Measurements from ENCODE around the gene TBC1D9. TPM values are rescaled to one million over a fixed set of nuclear protein-coding genes. Genes with fewer than 3 reads are reported as not detected.

The TBC1D9 gene
- total RNA-seq, 1 donor from 2014 or later = 34.6 TPM

DNA sequence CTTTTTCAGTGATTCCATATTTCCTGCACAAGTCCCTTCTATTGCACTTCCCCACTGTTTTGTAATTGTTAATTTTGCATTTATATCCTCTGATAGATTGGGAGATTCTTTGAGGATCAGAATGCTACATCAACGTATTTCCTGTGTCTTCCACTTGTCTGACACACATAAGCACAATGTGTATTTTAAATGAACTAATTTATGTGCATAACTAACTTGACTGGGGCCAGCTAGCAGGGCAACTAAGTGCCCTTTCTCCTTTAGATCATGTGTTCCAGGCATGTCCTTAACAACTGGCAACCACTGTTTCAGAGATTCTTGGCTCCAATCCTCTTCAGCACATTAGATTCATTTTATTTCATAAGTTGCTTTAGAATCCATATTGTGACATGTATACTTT is 171.7 kb downstream of the TBC1D9 start:
- no peak for DNase-seq (ENCODE audit: low read depth)
- TF ChIP-seq, protein P1, sequence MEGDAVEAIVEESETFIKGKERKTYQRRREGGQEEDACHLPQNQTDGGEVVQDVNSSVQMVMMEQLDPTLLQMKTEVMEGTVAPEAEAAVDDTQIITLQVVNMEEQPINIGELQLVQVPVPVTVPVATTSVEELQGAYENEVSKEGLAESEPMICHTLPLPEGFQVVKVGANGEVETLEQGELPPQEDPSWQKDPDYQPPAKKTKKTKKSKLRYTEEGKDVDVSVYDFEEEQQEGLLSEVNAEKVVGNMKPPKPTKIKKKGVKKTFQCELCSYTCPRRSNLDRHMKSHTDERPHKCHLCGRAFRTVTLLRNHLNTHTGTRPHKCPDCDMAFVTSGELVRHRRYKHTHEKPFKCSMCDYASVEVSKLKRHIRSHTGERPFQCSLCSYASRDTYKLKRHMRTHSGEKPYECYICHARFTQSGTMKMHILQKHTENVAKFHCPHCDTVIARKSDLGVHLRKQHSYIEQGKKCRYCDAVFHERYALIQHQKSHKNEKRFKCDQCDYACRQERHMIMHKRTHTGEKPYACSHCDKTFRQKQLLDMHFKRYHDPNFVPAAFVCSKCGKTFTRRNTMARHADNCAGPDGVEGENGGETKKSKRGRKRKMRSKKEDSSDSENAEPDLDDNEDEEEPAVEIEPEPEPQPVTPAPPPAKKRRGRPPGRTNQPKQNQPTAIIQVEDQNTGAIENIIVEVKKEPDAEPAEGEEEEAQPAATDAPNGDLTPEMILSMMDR (IDR thresholded peaks at IDR 0.05; ENCODE audit: insufficient read depth, low read length, poor library complexity, severe bottlenecking) = no peak
- H3K27me3 ChIP-seq (ENCODE audit: control insufficient read depth, insufficient read depth, low read length) = peaks cover 10% of the 10 kb centered on the region

GRCh38 chr4:140581078-140581477 is 175.1 kb downstream of the TBC1D9 start:
- Histone ChIP-seq H3K36me3 (ENCODE audit: control insufficient read depth, insufficient read depth, low read length) (no peaks in the 10 kb centered on the region), H3K27me3 (ENCODE audit: control insufficient read depth, insufficient read depth, low read length) (peaks cover 16% of the 10 kb centered on the region), H3K4me3 (ENCODE audit: low read depth, low read length) (no peak overlapping the region)
- no peak for DNase-seq (ENCODE audit: low read depth)
- TF ChIP-seq, protein P1 (IDR thresholded peaks at IDR 0.05; ENCODE audit: insufficient read depth, low read length, poor library complexity, severe bottlenecking) = no peak

More for the DNA sequence above, 171.7 kb downstream of the TBC1D9 start:
- H3K36me3 ChIP-seq (ENCODE audit: control insufficient read depth, insufficient read depth, low read length) = no peaks in the 10 kb centered on the region
- H3K4me3 ChIP-seq (ENCODE audit: low read depth, low read length) = no peak overlapping the region

- Histone ChIP-seq H3K36me3 (ENCODE audit: control insufficient read depth, insufficient read depth, low read length) (no peaks in the 10 kb centered on the region), H3K27me3 (ENCODE audit: control insufficient read depth, insufficient read depth, low read length) (peaks cover 16% of the 10 kb centered on the region), H3K4me3 (ENCODE audit: low read depth, low read length) (no peak overlapping the region)
- TF ChIP-seq, protein P1 (IDR thresholded peaks at IDR 0.05; ENCODE audit: insufficient read depth, low read length, poor library complexity, severe bottlenecking) = no peak
- no peak for DNase-seq (ENCODE audit: low read depth)
Measured at GRCh38 chr4:140579278-140579677, 176.9 kb downstream of the TBC1D9 start.

DNA sequence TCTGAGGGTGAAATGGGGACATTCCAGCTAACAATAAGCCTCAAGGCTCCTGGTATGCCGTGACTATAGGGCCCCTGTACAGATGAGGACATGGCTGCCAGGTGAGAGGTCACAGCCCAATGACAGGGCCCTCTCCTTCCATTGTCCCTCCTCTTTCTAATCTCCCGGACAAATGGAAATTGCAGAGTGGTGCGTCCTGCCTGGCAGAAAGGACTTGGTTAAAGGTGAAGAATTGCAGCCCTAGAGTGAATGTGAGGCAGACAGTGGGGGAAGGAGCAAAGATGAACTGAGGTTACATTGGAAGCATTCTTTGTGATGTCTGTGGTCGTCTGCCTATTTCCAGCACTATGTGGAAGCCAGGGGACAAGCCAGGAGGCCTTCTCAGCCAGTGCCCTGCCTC is 180.7 kb downstream of the TBC1D9 start:
- no peaks in the 10 kb centered on the region for H3K36me3 ChIP-seq (ENCODE audit: control insufficient read depth, insufficient read depth, low read length)
- H3K4me3 ChIP-seq (ENCODE audit: low read depth, low read length) = no peak overlapping the region
- no peak for DNase-seq (ENCODE audit: low read depth)
- TF ChIP-seq, protein P1 (IDR thresholded peaks at IDR 0.05; ENCODE audit: insufficient read depth, low read length, poor library complexity, severe bottlenecking) = no peak
- peaks cover 12% of the 10 kb centered on the region for H3K27me3 ChIP-seq (ENCODE audit: control insufficient read depth, insufficient read depth, low read length)

- no peak overlapping the region for H3K4me3 ChIP-seq (ENCODE audit: low read depth, low read length)
- TF ChIP-seq, protein P1 (IDR thresholded peaks at IDR 0.05; ENCODE audit: insufficient read depth, low read length, poor library complexity, severe bottlenecking) = no peak
- H3K27me3 ChIP-seq (ENCODE audit: control insufficient read depth, insufficient read depth, low read length) = peaks cover 23% of the 10 kb centered on the region
- H3K36me3 ChIP-seq (ENCODE audit: control insufficient read depth, insufficient read depth, low read length) = no peaks in the 10 kb centered on the region
- no peak for DNase-seq (ENCODE audit: low read depth)
Measured at GRCh38 chr4:140571620-140572019, 184.6 kb downstream of the TBC1D9 start.

Other genes starting within 250 kb of the TBC1D9 start
- gene ELMOD2, start 232.2 kb downstream of the TBC1D9 start, total RNA-seq = 21.4 and 60.5 TPM in 2 replicates
- 0.58 TPM in 1 of 2 replicates, not detected in the other for gene UCP1, start 187.4 kb downstream of the TBC1D9 start, total RNA-seq

Data from kidney epithelial cell (primary cell).